HepG2 (cell line): ENCODE data around the gene PSD4. TPM values are rescaled to one million over a fixed set of nuclear protein-coding genes. Genes with fewer than 3 reads are reported as not detected.

Source experiments
- ATF5 ChIP-seq: sonication (generic); formaldehyde crosslinking; IDR thresholded peaks from 2 replicates; pipeline ENCODE4 v1.4.0; 2020; ENCODE audit warnings: mild to moderate bottlenecking, low read depth, missing genetic modification reagents
- FIP1L1 ChIP-seq: fragments of 200-400 bp; formaldehyde crosslinking; IDR thresholded peaks from 2 replicates; pipeline ENCODE4 v1.6.1; 2018; ENCODE audit warnings: low read depth, mild to moderate bottlenecking, low read length, moderate library complexity, borderline replicate concordance; ENCODE audit not compliant: insufficient read depth
- ISL2 ChIP-seq: sonication (generic); formaldehyde crosslinking; IDR thresholded peaks from 2 replicates; pipeline ENCODE4 v1.5.0; 2020; ENCODE audit warnings: missing genetic modification reagents
- KDM6A ChIP-seq: IDR thresholded peaks from 2 replicates; pipeline ENCODE4 v1.6.1; 2016; ENCODE audit warnings: low read depth
- MYC ChIP-seq: sonication (generic); formaldehyde crosslinking; IDR thresholded peaks from 2 replicates; pipeline ENCODE4 v1.9.0; 2021; ENCODE audit warnings: missing genetic modification reagents, borderline replicate concordance
- NPAS2 ChIP-seq: sonication (generic); formaldehyde crosslinking; IDR thresholded peaks from 2 replicates; pipeline ENCODE4 v1.8.0; 2022; ENCODE audit warnings: mild to moderate bottlenecking, missing genetic modification reagents, borderline replicate concordance
- TFDP2 ChIP-seq: sonication (generic); formaldehyde crosslinking; IDR thresholded peaks from 2 replicates; pipeline ENCODE4 v1.4.0; 2020; ENCODE audit warnings: missing genetic modification reagents
- ZBTB10 ChIP-seq: sonication (generic); formaldehyde crosslinking; IDR thresholded peaks from 2 replicates; pipeline ENCODE4 v1.4.0; 2020; ENCODE audit warnings: missing genetic modification reagents, borderline replicate concordance
- ZKSCAN5 ChIP-seq: sonication (generic); formaldehyde crosslinking; IDR thresholded peaks from 2 replicates; pipeline ENCODE4 v1.5.1; 2020; ENCODE audit warnings: mild to moderate bottlenecking, missing genetic modification reagents
- ZNF3 ChIP-seq: IDR thresholded peaks from 2 replicates; pipeline ENCODE4 v1.7.0; 2017; ENCODE audit warnings: inconsistent platforms
- ZNF574 ChIP-seq: sonication (generic); formaldehyde crosslinking; IDR thresholded peaks from 2 replicates; pipeline ENCODE4 v1.4.0; 2020; ENCODE audit warnings: missing genetic modification reagents
- polyA plus RNA-seq, 8 experiments: library from polyadenylated mRNA; depleted of rRNA in 3 of 8; stranded (reverse) in 7 of 8; unstranded in 1 of 8; fragments of >200 nt; fragmentation: Illumina TruSeq in 4 of 8; extraction: Trizol in 4 of 8; gene quantifications; 2 replicates each; pipeline versions ENCODE4 v1.2.1 to v1.2.3, GENCODE V29; 2011 to 2016; ENCODE audit warnings: low read depth in 4 of 8, missing spikeins in 1 of 8, mixed read lengths in 1 of 8; ENCODE audit not compliant: insufficient read depth in 1 of 8
- total RNA-seq, 5 experiments: library from RNA; depleted of rRNA; stranded (reverse); fragments of >200 nt; fragmentation: Illumina TruSeq; extraction: Trizol; gene quantifications; 2 replicates each; pipeline ENCODE4 v1.2.3, GENCODE V29; 2016; ENCODE audit warnings: low read depth in 1 of 5

PSD4 gene
- total and polyA plus RNA-seq, 2 of the 13 experiments (the other 11 are each of a cell fraction or from before 2014, with no cell fraction given) = 5.8 to 9.4 TPM

- TF ChIP-seq ZNF574 (CRISPR knock-in tag) = 0 out of 2 replicates have a peak, but pooled peaks have one; percentile 31
- peak; percentile 76; the same call in 1 of the 2 replicates for TF ChIP-seq KDM6A (CRISPR knock-in tag)
- no peak for TF ChIP-seq FIP1L1
- TF ChIP-seq ATF5 (CRISPR knock-in tag) = no peak
- no peak for TF ChIP-seq ZKSCAN5 (CRISPR knock-in tag)
- no peak for TF ChIP-seq NPAS2 (CRISPR knock-in tag)
- no peak for TF ChIP-seq ZNF3
- TF ChIP-seq ISL2 (CRISPR knock-in tag) = peak; percentile 86
- no peak for TF ChIP-seq MYC
- TF ChIP-seq TFDP2 (CRISPR knock-in tag) = no peak; the same call in 1 of the 2 replicates
- no peak for TF ChIP-seq ZBTB10
Measured at GRCh38 chr2:113218283-113219091, 44.7 kb downstream of the PSD4 start (continued).
